Articular chondrocyte of knee joint (primary cell): ENCODE data around the gene OTUD6A. TPM values are rescaled to one million over a fixed set of nuclear protein-coding genes. Genes with fewer than 3 reads are reported as not detected.

Source experiments
- small RNA-seq: library from RNA; depleted of rRNA; stranded (forward); fragments of <200 nt; gene quantifications from one replicate; pipeline ENCODE3, GENCODE V24; 2012
- total RNA-seq: library from RNA; depleted of rRNA; stranded (reverse); fragments of >200 nt; gene quantifications from 2 replicates; pipeline ENCODE4 v1.2.3, GENCODE V29; 2012

OTUD6A gene
- not detected in 2 replicates for total RNA-seq

DNA sequence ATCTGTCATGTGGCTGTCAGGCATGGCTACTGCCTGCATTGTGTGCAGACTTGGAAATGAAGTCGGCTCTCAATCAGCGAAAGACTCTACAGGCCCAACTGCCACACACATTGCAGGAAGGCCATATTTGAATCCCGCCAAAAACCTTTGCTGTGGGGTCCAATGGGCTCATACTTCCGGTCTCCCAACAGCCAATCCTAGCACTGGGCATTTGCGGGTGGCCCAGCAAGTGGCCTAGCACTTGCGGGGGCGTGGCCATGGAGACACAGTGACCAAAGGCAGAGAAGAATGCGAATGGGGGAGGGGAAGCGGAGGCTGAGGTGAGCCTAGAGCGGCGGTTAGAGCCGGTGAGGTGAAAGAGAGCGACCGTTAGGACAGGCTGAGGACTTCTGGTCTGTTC is at the start of gene OTUD6A:
TSS of gene OTUD6A (plus strand) at position 382 of the 400 bp plus-strand sequence. CDS start 68 bp downstream, outside the sequence.

GRCh38 chrX:70049925-70050324 is 12.3 kb upstream of the OTUD6A start, which contains the start of gene AWAT2:
Gene AWAT2 (minus strand): TSS chrX:70049938. CDS start chrX:70049932, 6 bp downstream.

Small RNAs within 50 kb of the gene (small RNA-seq; reads per million reads assigned to genes)
- gene MIR676 = 1.3 reads per million, percentile 56 among the genes with 10 or more reads in this experiment

Other genes starting within 250 kb of the OTUD6A start
- gene AWAT2, start 12.5 kb upstream of the OTUD6A start, total RNA-seq = not detected in 2 replicates
- gene IGBP1, start 71.0 kb downstream of the OTUD6A start, total RNA-seq = 80.3 and 90.7 TPM in 2 replicates
- gene DGAT2L6, start 115.0 kb downstream of the OTUD6A start, total RNA-seq = not detected in 2 replicates
- gene AWAT1, start 172.2 kb downstream of the OTUD6A start, total RNA-seq = not detected in 2 replicates
- 0.43 and 0.52 TPM in 2 replicates for gene P2RY4, start 197.7 kb downstream of the OTUD6A start, total RNA-seq
- gene ARR3, start 205.9 kb downstream of the OTUD6A start, total RNA-seq = not detected in 2 replicates
- gene RAB41, start 219.7 kb downstream of the OTUD6A start, total RNA-seq = not detected in 2 replicates
- gene PDZD11, start 227.5 kb downstream of the OTUD6A start, total RNA-seq = 59.9 and 63.0 TPM in 2 replicates
- gene KIF4A, start 227.6 kb downstream of the OTUD6A start, total RNA-seq = 6.9 and 10.4 TPM in 2 replicates